GM12874 (cell line): ENCODE measurements around the gene ANK3.

Source experiments
- TF ChIP-seq, protein P1 (sequence below): IDR thresholded peaks from 2 replicates; pipeline ENCODE4 v1.5.1; 2011; ENCODE audit warnings: low read depth, mild to moderate bottlenecking, control low read depth, low read length, moderate library complexity; ENCODE audit not compliant: insufficient read depth

Gene ANK3

DNA sequence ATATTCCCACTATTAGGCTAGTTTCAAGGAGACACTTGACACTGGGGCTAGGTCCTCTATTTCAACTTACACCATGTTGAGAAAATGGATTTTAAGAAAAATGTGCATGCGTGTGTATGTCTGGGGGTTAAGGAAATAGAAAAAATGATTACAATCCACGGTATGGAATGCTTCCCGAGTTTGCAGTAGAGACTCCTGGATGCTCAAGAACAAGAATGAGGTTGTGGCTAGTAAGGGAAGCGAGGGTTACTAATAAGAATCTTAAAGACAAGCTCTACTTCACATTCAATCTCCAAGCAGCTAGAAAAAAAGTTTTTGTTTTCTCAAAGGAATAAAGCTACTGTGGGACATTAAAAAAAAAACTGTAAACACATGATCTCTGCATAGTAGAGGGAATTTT is 54.7 kb downstream of the ANK3 start:
- TF ChIP-seq, protein P1, sequence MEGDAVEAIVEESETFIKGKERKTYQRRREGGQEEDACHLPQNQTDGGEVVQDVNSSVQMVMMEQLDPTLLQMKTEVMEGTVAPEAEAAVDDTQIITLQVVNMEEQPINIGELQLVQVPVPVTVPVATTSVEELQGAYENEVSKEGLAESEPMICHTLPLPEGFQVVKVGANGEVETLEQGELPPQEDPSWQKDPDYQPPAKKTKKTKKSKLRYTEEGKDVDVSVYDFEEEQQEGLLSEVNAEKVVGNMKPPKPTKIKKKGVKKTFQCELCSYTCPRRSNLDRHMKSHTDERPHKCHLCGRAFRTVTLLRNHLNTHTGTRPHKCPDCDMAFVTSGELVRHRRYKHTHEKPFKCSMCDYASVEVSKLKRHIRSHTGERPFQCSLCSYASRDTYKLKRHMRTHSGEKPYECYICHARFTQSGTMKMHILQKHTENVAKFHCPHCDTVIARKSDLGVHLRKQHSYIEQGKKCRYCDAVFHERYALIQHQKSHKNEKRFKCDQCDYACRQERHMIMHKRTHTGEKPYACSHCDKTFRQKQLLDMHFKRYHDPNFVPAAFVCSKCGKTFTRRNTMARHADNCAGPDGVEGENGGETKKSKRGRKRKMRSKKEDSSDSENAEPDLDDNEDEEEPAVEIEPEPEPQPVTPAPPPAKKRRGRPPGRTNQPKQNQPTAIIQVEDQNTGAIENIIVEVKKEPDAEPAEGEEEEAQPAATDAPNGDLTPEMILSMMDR = no peak

DNA sequence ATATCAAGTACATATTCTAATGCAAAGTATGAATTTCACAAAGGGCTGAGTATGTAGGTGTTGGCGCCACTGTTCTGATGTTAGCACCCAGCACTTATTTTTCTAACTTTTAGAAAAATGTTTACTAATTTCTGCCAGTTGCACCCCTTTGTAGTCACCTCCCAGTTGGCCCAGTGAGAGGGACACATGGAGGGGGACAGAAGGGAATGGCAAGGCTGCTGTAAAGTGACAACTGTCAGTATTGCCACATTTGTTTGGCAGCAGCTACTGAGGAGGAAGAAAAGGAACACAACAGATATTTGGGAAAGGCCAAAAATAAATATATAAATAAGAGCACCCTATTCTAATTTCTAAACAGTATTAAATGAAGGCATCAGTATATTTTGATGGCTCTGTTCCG is 57.3 kb downstream of the ANK3 start:
- TF ChIP-seq, protein P1 = no peak

DNA sequence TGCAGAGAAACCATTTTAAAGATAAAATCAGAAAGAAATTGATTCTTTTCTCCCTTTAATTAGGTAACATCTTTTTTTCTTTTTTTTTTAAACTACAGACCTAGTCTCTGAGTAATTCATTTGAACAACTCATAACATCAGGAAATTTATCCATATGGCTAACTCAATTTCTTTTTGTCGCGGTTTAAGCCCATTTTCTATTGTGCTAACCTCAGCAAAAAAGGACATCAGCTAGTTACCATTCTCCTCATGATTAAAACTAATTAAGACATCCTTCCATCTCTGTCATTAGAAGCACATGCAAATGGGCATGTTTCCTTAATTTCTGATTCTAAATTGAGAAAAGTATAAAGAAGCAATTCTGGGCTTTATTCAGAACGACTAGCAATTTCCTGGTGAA is 57.8 kb downstream of the ANK3 start:
- TF ChIP-seq, protein P1 = no peak

DNA sequence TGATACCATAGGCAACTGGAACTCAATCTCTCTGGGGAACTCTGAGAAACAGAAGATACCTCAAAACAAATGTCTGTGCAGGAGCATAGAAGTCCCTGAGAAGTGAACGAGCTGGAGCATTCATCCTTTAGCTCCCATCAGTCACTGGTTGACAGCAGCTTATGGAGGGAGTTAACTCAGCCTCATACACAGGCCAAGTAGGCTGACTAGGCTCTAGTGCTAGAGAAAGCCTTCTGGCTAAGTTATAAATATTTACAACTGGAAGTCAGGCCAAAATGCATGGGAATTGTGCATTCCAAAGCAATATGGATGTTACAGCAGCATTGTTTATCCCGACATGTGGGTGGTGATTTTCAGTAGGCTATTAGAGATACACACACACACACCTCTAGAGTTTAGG is 66.5 kb downstream of the ANK3 start:
- TF ChIP-seq, protein P1 = no peak

DNA sequence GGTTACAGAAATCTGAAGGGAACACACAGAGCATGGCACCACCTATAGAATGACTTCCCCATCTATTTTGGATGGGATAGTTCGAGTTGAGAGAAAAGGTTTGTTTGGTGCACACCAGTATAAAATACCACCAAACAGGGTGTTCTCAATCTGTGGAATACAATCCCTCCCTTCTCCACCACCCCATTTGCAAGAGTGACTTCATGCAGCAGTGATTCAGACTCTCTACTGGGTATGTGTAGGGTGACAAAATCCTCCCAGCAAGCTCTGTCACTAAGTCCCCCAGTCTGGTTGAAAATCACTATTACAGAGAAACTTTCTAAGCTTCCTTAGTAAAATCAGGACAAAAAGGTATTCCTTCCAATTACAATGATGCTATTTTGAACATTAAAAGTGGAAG is 69.0 kb downstream of the ANK3 start:
- TF ChIP-seq, protein P1 = no peak

DNA sequence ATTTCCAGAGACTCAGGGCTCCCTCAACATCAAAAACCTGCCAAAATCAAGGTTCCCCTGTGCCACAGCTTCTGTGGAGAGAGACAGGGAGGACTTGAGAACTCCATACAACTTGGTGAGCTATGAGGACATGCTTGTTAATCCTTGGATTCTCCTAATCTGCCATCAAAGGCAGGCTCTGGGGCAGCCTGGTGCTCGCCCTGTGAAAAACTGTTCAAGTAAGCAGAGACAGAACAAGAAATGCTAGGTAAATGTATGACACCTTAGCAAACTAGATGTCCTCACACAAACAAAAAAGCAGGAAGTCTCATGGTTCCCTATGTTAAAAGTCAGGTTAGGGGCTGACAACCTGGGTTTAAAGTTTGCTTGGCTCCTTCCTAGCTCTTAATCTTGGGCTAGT is 73.6 kb downstream of the ANK3 start:
- TF ChIP-seq, protein P1 = no peak

DNA sequence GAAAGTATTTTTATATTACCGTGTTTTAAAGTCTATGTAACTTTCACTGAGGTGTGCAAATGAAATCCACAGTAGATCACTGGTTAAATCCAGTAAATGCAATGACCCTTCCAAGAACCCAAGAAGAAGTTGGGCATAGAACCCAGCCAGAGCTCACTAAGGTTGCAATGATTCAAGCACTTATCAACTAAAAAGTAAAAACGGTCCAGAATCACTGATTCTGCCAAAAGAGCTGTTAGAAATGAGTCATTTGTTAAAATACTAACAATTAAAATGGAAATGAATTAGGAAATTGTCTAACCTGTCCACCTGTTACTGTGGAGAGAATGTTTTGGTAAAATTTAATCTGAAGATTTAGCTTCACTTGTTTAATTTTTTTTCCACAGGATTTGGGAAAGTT is 74.4 kb downstream of the ANK3 start:
- TF ChIP-seq, protein P1 = no peak
